ENCODE measurements around the gene WHRN.

The WHRN gene

DNA sequence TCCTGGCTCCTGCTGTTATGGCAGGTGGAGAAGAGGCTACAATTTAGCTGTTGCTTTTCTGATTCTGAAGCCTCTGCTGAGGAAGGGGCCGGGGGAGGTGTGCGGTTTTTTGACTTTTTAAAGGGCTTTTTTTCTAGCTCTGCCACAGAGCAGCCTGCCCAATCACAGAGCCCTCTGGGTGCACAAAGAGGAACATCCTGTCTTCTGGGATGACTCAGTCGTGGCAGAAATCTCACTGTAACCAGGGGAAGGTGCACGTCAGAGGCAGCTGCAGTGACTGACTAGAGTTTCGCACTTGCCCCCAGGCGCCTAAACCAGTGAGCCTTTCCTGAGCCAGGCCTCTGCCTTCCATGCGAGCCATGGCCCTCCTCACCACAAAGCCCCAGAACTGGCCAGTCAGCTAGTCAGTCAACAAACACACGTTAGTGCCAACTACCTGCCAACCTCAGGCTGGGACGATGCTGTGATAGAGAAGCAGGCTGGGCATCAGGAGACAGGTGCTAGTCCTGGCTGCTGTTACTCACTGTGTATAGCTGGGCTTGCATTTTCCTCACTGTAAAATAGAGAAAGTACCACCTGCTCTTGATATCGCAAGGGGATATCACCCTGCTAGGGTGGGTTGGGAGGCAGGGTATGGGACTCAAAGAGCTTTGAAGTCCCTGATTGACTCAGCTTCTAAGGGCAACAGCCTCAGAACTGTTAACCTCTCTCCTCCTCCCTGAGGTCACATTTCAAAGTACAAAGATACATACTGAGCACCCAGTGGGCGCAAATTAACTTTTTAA, 119.7 kb downstream of the WHRN start:
- peak; percentile 80 to 97 for DNase-seq (ENCODE audit: low read depth in 1 of 2, low spot score in 1 of 2)
- Histone ChIP-seq H3K27me3 (ENCODE audit: insufficient read depth, poor library complexity, severe bottlenecking) (no peaks in the 10 kb centered on the region), H3K27ac (replicated peaks) (peak overlapping the region; percentile 82), H3K4me3 (replicated peaks; ENCODE audit: insufficient read depth, low read length) (peak overlapping the region; percentile 66)
- TF ChIP-seq SPI1 (IDR thresholded peaks at IDR 0.05; ENCODE audit: borderline replicate concordance, low read depth) (peak; percentile 44; the same call in 1 of the 2 replicates), REST (IDR thresholded peaks at IDR 0.05; ENCODE audit: insufficient replicate concordance, low read depth) (no peak), POLR2AphosphoS5 (IDR thresholded peaks at IDR 0.05; ENCODE audit: low read depth) (peak; percentile 54), GABPA (IDR thresholded peaks at IDR 0.05; ENCODE audit: low read depth) (no peak)
- TF ChIP-seq, protein P1, sequence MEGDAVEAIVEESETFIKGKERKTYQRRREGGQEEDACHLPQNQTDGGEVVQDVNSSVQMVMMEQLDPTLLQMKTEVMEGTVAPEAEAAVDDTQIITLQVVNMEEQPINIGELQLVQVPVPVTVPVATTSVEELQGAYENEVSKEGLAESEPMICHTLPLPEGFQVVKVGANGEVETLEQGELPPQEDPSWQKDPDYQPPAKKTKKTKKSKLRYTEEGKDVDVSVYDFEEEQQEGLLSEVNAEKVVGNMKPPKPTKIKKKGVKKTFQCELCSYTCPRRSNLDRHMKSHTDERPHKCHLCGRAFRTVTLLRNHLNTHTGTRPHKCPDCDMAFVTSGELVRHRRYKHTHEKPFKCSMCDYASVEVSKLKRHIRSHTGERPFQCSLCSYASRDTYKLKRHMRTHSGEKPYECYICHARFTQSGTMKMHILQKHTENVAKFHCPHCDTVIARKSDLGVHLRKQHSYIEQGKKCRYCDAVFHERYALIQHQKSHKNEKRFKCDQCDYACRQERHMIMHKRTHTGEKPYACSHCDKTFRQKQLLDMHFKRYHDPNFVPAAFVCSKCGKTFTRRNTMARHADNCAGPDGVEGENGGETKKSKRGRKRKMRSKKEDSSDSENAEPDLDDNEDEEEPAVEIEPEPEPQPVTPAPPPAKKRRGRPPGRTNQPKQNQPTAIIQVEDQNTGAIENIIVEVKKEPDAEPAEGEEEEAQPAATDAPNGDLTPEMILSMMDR (IDR thresholded peaks at IDR 0.05; ENCODE audit: insufficient read depth, low read length): no peak

GRCh38 chr9:114384836-114385396, 120.4 kb downstream of the WHRN start:
- DNase-seq (ENCODE audit: low read depth in 1 of 2, low spot score in 1 of 2): no peak
- H3K4me3 ChIP-seq (replicated peaks; ENCODE audit: insufficient read depth, low read length): peak overlapping the region; percentile 10
- peak overlapping the region; percentile 82 for H3K27ac ChIP-seq (replicated peaks)
- no peak for TF ChIP-seq SPI1 (IDR thresholded peaks at IDR 0.05; ENCODE audit: borderline replicate concordance, low read depth)
- TF ChIP-seq, protein P1 (IDR thresholded peaks at IDR 0.05; ENCODE audit: insufficient read depth, low read length): no peak
- no peak for TF ChIP-seq REST (IDR thresholded peaks at IDR 0.05; ENCODE audit: insufficient replicate concordance, low read depth)
- TF ChIP-seq POLR2AphosphoS5 (IDR thresholded peaks at IDR 0.05; ENCODE audit: low read depth): no peak
- no peak for TF ChIP-seq GABPA (IDR thresholded peaks at IDR 0.05; ENCODE audit: low read depth)
- no peaks in the 10 kb centered on the region for H3K27me3 ChIP-seq (ENCODE audit: insufficient read depth, poor library complexity, severe bottlenecking)

GRCh38 chr9:114384341-114384740, 120.9 kb downstream of the WHRN start:
- Histone ChIP-seq H3K27me3 (ENCODE audit: insufficient read depth, poor library complexity, severe bottlenecking) (no peaks in the 10 kb centered on the region), H3K4me3 (replicated peaks; ENCODE audit: insufficient read depth, low read length) (peak overlapping the region; percentile 10; the same call in 1 of the 2 replicates), H3K27ac (replicated peaks) (peak overlapping the region; percentile 82)
- no peak for DNase-seq (ENCODE audit: low read depth in 1 of 2, low spot score in 1 of 2)
- TF ChIP-seq REST (IDR thresholded peaks at IDR 0.05; ENCODE audit: insufficient replicate concordance, low read depth): no peak
- TF ChIP-seq POLR2AphosphoS5 (IDR thresholded peaks at IDR 0.05; ENCODE audit: low read depth): no peak
- TF ChIP-seq GABPA (IDR thresholded peaks at IDR 0.05; ENCODE audit: low read depth): no peak
- no peak for TF ChIP-seq SPI1 (IDR thresholded peaks at IDR 0.05; ENCODE audit: borderline replicate concordance, low read depth)
- TF ChIP-seq, protein P1 (IDR thresholded peaks at IDR 0.05; ENCODE audit: insufficient read depth, low read length): no peak
